ENCODE data around the gene DPYSL3.

Gene DPYSL3

GRCh38 chr5:147512659-147513379 lies 3.0 kb upstream of the DPYSL3 start:
- no peak for TF ChIP-seq CTCF (conservative IDR thresholded peaks at IDR 0.05; ENCODE audit: low read depth, low read length)
- DNase-seq (ENCODE audit: low read depth), result no peak
- H3K4me3 ChIP-seq (ENCODE audit: low read length), result no peak overlapping the region

DNA sequence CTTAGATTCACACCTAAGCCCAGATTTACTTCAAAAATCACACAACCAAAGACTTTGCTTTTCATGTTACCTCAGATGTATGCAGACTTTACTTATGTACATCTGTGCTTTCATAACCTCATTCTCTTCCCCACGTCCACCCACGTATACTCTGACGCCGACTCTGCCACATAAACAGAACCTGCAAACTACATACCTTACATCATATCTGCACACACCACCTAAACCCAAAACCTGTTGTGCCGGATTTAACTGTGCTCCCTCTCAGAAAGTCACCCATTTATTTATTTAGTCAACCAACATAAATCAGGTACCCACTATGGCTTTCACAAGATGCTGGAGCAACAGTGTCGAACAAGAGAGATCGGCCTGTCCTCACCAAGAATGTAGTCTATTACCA lies 1.0 kb upstream of the DPYSL3 start:
- no peak overlapping the region for H3K4me3 ChIP-seq (ENCODE audit: low read length)
- DNase-seq (ENCODE audit: low read depth), result no peak
- TF ChIP-seq CTCF (conservative IDR thresholded peaks at IDR 0.05; ENCODE audit: low read depth, low read length), result no peak

- DNase-seq (ENCODE audit: low read depth), result no peak
- TF ChIP-seq CTCF (conservative IDR thresholded peaks at IDR 0.05; ENCODE audit: low read depth, low read length), result no peak
- peak overlapping the region; percentile 64 for H3K4me3 ChIP-seq (ENCODE audit: low read length)
Measured at GRCh38 chr5:147509041-147509709, 693 bp downstream of the DPYSL3 start.

- no peak for TF ChIP-seq CTCF (conservative IDR thresholded peaks at IDR 0.05; ENCODE audit: low read depth, low read length)
- DNase-seq (ENCODE audit: low read depth), result no peak
- H3K4me3 ChIP-seq (ENCODE audit: low read length), result peak overlapping the region; percentile 64
Measured at GRCh38 chr5:147508711-147509040, 1.2 kb downstream of the DPYSL3 start.

DNA sequence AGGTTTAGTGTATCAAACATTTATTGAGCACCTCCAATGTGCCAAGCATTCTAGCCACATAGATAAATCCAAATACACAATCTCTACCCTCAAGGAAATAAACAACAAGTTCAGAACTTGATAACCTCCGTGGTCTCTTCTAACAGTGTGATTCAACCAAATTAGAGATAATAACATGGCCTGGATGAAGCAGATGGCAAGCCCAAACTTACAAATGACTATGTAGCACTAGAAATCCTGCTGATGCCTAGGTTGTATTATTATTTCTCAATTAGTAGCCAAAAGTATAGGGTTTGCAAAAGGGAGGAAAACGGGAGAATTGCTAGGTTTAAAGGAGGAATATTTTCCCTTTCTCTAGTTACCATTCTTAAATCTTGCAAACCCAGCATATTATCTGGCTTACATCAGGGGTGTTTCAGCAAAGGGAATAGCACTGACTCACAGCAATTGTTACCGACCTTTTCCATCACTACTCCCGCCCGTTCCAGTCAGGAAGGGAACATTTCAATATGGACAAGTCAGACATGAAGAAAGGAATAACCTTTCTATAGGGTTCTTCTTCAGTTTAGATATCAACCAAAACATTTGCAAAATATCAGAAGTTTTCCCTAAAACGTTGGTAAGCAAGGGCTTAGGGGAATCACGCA lies 2.3 kb downstream of the DPYSL3 start:
- DNase-seq (ENCODE audit: low read depth), result no peak
- no peak overlapping the region for H3K4me3 ChIP-seq (ENCODE audit: low read length)
- TF ChIP-seq CTCF (conservative IDR thresholded peaks at IDR 0.05; ENCODE audit: low read depth, low read length), result no peak

DNA sequence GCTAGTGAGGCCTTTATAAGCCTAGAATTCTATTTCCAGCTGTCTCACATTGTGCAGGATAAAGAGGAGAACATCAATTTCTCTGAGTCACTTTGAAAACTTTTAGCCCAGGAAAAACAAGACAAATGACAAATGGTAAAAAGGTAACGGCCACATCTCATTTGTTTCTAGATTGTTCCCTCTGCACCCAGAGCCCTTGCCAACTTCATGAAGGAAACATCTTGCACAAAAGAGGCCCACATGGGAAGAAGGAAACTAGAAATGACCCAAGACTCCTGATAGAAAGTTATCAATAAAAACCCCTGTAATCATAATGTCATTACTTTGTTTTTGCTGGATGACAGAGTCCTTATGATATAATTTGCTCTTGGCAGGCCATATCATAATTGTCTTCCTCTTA lies 5.3 kb downstream of the DPYSL3 start:
- no peak for TF ChIP-seq CTCF (conservative IDR thresholded peaks at IDR 0.05; ENCODE audit: low read depth, low read length)
- no peak for DNase-seq (ENCODE audit: low read depth)
- no peak overlapping the region for H3K4me3 ChIP-seq (ENCODE audit: low read length)
